Measurements from ENCODE around the gene RPS6KC1.
"Not testable (repeated sequence)": the region's sequence is repeated elsewhere in the genome, so short reads cannot be mapped to it uniquely, and the experiment has no call there.

RPS6KC1 gene

DNA sequence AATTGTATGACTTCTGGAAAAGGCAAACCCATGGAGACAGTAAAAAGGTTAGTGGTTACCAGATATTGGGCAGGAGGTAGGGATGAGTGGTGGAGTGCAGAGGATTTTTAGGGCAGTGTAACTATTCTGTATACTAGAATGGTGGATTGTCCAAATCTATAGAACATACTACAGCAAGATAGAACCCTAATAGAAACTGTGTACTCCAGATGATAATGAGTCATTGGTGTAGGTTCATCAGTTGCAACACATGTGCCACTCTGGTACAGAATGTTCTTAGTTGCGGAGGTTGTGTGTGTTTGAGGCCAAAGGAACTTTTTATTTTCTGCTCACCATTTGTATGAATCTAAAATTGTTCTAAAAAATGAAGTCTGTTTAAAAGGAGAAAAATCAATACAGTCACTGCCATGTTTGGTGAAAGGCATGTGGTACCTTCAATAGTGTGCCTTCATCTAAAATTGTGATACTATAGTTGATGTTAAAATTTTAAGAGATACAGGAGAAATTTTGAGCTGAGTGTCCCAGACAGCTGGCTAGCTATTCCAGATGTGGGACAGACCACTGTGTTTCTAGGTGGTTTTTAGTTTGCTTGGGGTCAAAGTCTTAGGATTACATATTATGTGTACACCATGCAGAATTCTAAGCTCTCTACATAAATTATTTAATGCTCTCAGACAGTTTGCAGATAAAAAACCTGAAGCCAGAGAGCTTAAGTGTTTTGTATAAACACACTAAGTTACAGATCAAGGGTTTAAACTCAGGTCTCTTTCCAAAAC, 150.5 kb downstream of the RPS6KC1 start:
- FAIRE-seq: no peak
- DNase-seq (ENCODE audit: insufficient read length, low spot score): no peak

DNA sequence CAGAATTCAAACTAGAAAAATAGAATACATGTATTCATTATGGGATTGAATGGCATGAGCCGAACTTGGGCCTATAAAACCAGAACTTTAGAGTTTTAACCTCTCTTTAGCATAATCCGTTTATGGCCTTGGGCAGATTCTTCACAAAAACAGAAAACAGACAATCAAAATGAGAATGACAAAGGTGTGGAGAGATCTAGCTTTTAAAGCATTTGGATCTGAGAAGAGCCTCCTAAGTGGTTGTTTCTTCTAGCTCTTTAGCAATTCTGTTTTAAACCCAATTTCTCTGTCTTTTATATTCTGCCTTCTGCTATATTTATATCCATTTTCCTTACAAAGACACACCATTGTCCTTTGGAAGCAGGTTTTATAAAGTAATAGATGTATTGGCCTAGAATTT, 160.2 kb downstream of the RPS6KC1 start:
- no peak for FAIRE-seq
- DNase-seq (ENCODE audit: insufficient read length, low spot score): no peak

DNA sequence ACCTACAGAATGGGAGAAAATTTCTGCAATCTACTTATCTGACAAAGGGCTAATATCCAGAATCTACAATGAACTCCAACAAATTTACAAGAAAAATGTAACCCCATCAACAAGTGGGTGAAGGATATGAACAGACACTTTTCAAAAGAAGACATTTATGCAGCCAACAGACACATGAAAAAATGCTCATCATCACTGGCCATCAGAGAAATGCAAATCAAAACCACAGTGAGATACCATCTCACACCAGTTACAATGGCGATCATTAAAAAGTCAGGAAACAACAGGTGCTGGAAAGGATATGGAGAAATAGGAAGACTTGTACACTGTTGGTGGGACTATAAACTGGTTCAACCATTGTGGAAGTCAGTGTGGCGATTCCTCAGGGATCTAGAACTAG, 168.0 kb downstream of the RPS6KC1 start:
- not testable (repeated sequence) for DNase-seq (ENCODE audit: insufficient read length, low spot score); FAIRE-seq

DNA sequence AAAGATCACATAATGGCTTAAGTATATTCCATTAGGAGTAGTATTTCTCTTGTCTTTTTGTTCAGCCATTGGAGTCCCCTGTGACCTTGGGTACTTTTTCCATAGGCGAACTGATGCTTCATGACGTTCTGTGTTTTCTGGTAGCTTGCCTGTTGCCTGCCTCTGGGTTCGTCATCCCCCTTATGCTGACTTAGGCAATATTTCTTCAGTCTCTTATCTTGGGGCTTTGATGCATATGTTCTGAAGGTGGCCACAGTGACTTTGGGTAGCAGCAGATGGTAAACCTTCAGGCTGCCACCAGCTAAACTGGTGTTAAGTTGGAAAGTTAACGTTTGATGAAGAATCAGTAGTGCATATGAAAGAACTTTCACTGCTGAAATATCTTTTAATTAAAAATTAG, 170.2 kb downstream of the RPS6KC1 start:
- no peak for DNase-seq (ENCODE audit: insufficient read length, low spot score)
- no peak for FAIRE-seq

DNA sequence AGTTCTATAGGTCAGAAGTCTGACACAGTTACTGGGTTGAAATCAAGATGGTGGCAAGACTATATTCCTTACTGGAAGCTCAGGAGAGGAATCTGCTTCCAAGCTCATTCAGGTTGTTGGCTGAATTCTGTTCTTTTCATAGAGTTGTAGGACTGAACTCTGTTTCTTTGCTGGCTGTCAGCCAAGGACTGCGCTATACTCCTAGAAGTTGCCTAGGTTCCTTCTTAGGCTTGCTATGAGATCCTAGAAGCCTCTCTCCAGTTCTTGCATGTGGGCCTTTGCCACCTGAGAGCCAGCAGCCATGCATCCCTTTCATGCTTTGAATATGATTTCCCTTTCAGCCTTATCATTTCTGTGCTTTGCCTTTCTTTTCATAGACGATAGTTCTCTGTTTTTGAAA, 176.4 kb downstream of the RPS6KC1 start:
- DNase-seq (ENCODE audit: insufficient read length, low spot score) (no peak), FAIRE-seq (no peak)

DNA sequence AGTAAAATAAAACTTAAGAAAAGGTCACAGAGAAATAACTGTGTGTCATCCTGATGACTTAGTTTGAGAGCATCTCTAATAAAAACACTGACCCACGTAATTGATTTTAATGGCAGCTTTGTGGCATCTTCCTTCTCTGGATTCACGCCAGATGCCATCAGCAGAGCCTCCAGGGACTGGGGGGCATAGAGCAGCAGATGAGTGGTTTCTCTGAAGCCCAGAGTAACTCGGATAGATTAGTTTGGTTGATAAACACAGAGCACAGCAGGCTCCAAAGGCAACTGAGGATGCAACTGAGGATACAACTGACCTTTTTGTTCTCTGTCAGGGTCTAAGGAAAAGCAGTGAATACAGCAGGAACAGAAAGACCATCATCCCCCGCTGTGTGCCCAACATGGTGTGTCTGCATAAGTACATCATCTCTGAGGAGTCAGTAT, 180.8 kb downstream of the RPS6KC1 start:
- DNase-seq (ENCODE audit: insufficient read length, low spot score) (no peak), FAIRE-seq (no peak)

DNA sequence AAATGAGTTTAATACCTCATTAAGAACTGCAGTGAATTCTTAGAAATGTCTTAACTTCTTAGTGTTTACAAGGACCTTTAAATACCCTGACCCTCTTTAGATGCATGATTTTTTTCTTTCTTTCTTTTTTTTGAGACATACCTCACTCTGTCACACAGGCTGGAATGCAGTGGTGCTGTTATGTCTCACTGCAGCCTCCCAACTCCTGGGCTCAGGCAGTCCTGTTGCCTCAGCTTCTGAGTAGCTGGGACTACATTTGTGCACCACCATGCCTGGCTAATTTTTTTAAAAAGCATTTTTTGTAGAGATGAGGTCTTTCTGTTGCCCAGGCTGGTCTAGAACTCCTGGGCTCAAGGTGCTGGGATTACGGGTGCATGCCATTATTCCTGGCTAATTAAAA, 191.8 kb downstream of the RPS6KC1 start:
- FAIRE-seq: no peak
- DNase-seq (ENCODE audit: insufficient read length, low spot score): no peak

DNA sequence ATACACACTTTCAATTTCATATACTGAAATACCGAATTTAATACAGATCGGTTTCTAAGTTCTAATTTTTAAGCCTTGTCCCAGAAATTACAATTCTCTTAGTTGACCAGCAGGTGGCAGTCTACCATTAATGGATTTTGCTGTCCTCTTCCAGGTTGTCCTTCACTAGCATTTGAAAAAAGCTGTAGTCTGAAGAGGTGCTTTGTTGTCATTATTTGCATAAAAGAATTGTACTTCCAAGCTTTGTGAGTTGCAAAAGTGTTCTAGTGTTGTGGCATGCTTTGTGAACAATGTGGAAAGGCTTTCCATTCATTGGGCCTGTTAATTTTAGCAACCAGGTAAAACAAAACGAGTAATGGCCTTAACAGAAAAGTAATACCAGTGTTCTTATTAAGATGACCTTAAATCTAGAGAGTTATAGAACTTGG, 193.6 kb downstream of the RPS6KC1 start:
- FAIRE-seq (peak; percentile 96), DNase-seq (ENCODE audit: insufficient read length, low spot score) (peak; percentile 21)

DNA sequence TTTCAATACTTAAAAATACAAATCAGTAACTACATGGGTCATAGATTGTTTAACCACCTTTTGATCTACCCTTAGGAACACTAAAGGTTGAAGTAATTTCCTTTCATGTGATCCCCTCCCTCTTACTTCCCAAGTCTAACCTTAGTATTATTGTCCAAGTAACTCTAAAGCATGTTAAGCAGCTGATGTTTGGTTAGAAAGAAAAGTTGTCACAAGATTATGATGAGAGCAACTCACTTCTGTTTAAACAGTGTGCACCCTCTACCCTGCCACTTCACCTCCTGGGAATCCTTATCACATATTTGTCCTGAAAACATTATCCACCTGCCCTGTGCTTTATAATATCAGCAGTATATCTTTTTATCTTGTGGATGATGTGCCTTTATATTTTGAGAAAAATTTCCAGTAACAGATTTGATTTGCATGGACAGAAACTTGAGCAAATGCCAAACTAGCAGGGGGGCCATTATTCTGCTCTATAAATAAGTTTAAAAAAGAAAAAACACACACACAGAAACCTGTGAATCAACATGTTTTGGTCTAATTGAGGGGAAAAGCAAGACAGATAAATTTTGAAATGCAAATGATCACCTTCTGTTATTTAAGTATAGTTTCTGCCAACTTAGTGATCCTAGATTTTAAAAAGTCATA, 194.3 kb downstream of the RPS6KC1 start:
- peak; percentile 8 for FAIRE-seq

DNA sequence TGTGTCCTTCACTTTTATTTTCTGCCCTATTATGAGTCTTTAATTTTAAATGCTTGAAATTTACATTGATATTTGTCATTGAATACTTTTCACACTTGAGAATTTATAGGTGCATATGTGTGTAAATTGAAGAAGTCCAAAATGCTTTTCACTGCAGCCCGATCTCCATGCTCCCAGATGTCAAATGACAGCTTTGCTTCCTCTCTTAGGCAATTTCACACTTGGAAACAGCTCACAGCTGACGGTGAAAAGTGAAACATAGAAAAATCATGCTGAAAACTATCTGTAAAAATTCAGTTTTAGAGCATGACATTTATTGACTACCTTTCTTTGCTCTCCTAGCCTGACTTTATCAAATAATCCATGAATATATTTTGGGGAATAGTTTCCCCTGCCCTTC, 196.0 kb downstream of the RPS6KC1 start:
- FAIRE-seq (no peak), DNase-seq (ENCODE audit: insufficient read length, low spot score) (no peak)

More for the DNA sequence above, 194.3 kb downstream of the RPS6KC1 start:
- DNase-seq (ENCODE audit: insufficient read length, low spot score): no peak

DNA sequence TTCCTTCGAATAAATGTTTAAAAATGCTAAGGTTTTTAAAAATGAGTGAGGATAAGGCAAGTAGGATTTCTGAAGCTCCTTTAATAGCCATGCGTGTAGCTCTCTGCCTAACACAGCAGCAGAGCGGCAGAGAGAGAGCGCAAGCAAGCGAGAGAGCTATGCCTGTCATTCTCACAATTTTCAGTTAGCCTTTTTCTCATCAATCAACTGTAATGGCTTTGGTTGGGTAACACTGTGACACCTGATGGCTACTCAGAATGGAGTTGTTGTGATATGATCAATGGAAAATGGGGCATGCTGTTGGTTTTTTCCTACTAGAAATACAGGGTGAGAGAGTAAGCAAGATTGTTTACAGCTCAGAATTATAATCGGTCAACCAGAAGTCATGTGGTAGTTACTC, 198.4 kb downstream of the RPS6KC1 start:
- DNase-seq (ENCODE audit: insufficient read length, low spot score): no peak
- no peak for FAIRE-seq

DNA sequence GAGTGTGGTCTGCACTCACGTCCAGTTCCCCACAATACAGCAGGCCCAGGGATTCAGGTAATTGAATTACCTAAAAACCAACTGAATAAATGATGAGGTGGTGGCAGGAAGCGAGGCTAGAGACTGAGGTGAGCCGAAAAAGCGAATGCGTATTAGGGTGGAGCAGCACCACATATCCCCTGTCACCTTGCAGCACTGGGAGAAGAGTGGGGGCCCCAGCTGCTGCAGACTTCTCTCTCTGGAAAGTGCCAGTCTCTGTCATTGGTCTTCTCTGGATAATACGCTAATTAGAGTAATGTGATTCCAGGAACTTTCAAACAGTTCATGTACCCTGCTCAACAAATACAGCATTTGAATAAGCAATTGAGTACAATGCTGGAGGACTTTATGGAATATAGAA, 199.0 kb downstream of the RPS6KC1 start:
- DNase-seq (ENCODE audit: insufficient read length, low spot score) (no peak), FAIRE-seq (no peak)

DNA sequence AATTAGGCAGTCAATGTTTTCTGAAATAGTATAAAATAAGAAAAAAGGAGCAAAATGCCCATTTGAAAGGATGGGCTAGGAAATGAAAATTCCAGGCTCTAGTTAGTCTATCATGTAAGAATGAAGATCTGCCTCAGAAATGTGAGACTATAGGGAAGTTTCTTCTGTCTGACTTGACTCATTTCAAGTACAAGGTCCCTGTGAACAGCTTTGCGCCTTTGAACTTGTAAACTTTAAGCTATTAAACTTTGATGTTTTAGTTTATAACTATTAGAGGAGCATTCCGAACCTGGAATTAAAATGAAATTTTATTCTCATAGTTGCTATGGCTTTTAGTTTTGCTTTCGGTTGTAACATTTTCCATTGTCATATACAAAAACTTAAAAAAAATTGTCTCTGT, 199.4 kb downstream of the RPS6KC1 start:
- no peak for DNase-seq (ENCODE audit: insufficient read length, low spot score)
- no peak for FAIRE-seq

DNA sequence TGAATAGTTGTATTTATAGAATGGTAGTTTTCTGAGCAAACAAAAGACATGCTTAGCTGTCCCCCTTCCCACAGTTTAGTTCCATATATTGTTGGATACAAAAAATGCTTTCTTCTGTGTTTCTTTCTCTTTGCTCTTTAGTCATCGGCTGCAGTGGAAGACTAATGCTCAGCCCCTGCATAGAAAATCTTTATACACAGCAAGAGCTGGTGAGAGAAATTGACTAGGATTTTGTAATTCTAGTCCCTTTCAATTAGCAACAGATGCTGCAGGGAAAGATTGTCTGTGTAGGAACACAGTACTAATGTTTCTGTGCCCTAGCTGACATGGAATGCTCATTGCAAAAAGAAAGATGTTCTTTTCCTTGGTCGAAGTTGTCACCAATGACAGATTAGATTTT, 200.9 kb downstream of the RPS6KC1 start:
- DNase-seq (ENCODE audit: insufficient read length, low spot score) (no peak), FAIRE-seq (no peak)

DNA sequence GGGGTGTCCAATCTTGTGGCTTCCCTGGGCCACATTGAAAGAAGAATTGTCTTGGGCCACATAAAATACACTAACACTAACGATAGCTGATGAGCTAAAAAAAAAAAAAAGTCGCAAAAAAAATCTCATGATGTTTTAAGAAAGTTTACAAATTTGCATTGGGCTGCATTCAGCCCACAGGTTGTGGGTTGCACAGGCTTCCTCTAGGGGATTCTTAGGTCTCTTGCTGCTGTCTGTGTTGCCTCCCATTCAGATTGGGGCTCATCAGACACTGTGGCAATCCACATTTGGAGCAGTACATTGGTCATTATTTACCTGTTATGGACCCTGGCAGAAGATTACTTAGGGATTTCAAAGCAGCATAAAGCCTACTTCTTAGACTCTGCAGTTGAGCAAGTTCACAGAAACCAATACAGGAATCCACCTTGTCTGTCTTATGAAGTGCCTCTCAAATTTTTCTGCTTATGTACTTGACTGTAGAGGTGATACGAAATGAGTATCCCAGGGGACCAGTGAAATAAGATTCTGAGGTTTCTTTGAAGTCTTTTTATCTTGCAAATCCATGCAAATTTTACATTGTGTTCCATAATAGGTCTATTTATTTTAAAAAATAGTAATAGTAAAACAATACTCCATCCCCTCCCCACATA, 205.5 kb downstream of the RPS6KC1 start:
- no peak for DNase-seq (ENCODE audit: insufficient read length, low spot score)
- peak; percentile 75 for FAIRE-seq

DNA sequence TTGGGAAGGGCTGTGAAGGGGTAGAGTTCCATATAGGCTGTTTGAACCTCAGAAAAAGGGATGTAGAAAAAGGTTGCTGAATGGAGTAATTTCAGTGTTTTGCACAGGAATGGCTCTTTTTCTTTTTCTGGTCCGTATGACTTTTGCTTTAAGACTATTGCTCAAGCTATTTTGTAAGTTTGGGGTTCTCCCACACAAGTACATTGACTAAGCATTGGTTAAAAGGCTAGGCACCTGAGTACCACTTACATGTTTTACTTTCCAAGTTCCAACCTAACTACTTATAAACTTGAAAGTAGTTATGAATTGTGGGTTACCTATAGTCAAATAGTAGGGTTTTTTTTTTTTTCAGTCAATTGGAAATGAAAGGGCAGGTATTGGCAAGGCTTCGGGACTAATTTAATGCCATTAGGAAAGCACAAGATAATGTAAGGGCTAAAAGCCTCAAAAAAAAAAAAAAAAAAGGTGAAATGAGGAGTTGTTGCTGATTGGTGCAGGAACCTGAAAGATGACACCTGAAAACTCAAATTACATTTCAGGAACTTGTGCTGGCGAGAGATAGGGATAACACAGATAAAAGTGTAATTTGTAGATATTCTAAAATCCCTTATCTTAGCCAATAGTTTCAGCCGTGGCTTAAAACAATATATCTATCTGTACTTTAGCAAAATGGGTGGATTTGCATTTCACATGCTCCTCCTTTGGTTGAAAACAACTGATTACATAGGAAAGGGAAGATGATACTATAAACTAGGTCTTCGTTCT, 209.5 kb downstream of the RPS6KC1 start:
- DNase-seq (ENCODE audit: insufficient read length, low spot score) (no peak), FAIRE-seq (no peak)

DNA sequence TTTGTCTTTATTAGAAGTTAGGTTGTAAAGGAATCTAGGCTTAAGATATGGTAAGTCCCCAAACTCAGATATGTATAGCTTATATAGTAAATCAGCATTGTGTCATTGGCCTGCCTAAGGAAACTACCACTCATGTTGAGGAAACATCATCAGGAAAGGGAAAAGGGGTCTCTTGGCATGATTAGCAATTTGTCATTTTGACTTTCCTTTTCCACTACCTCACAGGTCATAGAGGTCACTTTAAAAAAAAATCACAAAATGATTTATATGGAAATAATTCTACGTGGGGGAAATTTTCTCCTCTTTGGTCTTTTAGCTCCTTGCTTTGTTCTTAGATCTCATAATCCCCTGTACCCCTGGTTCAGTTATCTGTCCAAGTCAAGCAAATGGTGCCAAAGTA, 213.5 kb downstream of the RPS6KC1 start:
- no peak for FAIRE-seq

DNA sequence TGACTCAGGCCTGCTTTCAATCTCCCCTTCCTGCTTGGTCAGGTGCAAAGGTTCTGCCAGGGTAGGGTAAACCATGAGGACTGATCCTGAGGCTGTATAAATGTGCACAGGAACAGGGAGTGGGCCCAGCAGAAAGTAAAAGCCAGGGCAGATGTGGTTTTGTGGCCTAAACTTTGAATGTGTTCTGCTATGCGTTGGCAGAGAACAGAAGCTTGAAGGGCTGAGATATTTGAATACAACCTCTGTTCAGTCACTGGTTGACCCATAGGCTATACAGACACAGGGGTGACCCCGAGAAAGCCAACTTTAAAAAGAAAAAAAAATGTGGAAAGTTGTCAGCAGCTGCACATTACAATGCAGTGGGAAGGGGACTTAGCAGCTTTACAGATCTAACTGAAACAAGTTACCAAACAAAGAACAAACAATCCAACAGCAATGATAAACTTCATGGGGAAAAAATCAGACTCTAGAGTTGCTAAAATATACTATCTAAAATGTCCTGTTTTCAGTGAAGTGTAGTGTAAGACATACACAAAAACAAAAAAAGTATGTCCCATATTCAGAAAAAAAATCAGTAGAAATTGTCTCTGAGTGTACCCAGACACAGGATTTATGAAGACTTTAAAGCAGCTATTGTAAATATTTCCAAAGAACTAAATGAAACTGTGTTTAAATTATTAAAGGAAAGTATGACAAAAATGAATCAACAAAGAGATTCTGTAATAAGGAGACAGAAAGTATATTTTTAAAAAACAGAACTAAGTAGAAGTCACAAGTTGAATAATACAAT, 216.1 kb downstream of the RPS6KC1 start:
- DNase-seq (ENCODE audit: insufficient read length, low spot score): no peak
- no peak for FAIRE-seq

More for the DNA sequence above, 213.5 kb downstream of the RPS6KC1 start:
- DNase-seq (ENCODE audit: insufficient read length, low spot score): no peak

DNA sequence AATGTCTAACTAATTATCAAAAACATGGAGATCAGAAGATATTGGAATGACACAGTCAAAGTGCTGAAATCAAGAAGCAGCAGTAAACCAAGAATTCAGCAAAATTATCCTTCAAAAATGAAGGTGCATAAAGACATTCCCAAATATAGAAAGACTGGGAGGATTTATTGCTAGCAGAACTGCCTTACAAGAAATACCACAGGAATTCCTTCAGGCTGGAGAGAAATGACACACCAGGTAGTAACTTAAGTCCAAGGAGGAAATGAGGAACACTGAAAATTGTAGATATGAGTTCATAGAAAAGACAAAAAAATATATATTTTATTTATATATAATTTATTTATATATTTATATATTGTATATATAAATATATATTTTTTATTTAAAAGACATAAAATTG, 217.2 kb downstream of the RPS6KC1 start:
- FAIRE-seq (no peak), DNase-seq (ENCODE audit: insufficient read length, low spot score) (no peak)

DNA sequence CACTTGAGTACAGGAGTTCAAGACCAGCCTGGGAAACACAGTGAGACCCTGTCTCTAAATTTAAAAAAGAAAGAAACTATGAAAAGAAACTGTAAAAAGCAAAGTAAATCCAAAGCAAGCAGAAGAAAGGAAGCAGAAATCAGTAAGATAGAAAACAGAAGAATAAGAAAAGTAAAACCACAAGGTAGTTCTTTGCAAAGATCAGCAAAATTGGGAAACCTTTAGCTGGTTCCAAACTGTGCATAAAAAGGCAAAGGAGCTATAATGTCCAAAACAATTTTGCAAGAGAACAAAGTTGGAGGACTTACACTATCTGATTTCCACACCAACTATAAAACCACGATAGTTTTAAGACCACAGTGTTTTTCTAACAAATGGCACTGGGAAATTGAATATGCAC, 218.8 kb downstream of the RPS6KC1 start:
- FAIRE-seq (no peak), DNase-seq (ENCODE audit: insufficient read length, low spot score) (no peak)

Measured in GM19239 (cell line).